ENCODE data around the gene SPCS2. TPM values are rescaled to one million over a fixed set of nuclear protein-coding genes. Genes with fewer than 3 reads are reported as not detected.

Gene SPCS2
- total RNA-seq, 1 donor from 2014 or later: 14.7 TPM

DNA sequence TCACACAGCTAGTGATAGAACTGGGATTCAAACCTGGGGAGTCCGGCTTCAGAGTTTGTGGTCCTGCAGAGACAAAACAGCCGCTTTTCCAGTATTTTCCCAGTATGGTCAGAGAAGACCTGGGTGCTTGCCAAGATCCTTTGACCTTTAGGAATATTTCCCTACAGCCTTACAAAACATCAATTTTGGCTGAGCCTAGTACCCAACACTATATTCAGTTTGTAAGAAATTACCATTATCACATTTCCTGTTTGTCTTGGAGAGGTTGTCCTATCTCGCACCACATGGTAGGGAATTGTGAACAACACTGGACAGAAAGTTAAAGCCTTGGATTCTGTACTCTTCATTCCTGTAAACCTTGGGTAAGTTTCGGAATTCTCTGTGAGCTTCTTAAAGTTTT is 29.0 kb downstream of the SPCS2 start:
- DNase-seq (ENCODE audit: low read depth) (no peak), FAIRE-seq (no peak)
- H3K36me3 ChIP-seq (ENCODE audit: control insufficient read depth, insufficient read depth, low read length): peaks cover 4% of the 10 kb centered on the region
- no peaks in the 10 kb centered on the region for H3K27me3 ChIP-seq (ENCODE audit: control insufficient read depth, insufficient read depth, low read length)
- H3K4me3 ChIP-seq (ENCODE audit: low read depth, low read length): no peak overlapping the region
- TF ChIP-seq, protein P1, sequence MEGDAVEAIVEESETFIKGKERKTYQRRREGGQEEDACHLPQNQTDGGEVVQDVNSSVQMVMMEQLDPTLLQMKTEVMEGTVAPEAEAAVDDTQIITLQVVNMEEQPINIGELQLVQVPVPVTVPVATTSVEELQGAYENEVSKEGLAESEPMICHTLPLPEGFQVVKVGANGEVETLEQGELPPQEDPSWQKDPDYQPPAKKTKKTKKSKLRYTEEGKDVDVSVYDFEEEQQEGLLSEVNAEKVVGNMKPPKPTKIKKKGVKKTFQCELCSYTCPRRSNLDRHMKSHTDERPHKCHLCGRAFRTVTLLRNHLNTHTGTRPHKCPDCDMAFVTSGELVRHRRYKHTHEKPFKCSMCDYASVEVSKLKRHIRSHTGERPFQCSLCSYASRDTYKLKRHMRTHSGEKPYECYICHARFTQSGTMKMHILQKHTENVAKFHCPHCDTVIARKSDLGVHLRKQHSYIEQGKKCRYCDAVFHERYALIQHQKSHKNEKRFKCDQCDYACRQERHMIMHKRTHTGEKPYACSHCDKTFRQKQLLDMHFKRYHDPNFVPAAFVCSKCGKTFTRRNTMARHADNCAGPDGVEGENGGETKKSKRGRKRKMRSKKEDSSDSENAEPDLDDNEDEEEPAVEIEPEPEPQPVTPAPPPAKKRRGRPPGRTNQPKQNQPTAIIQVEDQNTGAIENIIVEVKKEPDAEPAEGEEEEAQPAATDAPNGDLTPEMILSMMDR (IDR thresholded peaks at IDR 0.05; ENCODE audit: insufficient read depth, low read length, severe bottlenecking): no peak

DNA sequence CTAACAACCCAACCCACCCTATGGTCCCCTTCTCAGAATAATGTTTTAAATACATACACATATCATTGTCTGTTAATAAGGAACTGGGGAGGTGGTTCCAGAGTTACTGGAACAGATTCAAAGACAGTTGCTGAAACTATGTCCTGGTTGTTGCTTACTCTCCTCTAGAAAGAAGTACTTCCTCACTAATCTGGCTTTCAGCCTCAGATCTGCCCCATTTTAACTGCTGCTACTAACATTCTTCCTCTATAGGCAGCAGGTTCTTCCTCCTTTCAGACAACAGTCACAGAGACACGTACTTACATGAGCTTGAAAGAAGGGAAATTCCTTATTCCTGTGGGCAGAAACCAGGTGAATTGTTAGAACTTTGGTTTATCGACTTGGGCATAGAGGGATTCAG is 31.6 kb downstream of the SPCS2 start:
- Histone ChIP-seq H3K27me3 (ENCODE audit: control insufficient read depth, insufficient read depth, low read length) (no peaks in the 10 kb centered on the region), H3K4me3 (ENCODE audit: low read depth, low read length) (no peak overlapping the region), H3K36me3 (ENCODE audit: control insufficient read depth, insufficient read depth, low read length) (peaks cover 2% of the 10 kb centered on the region)
- TF ChIP-seq, protein P1 (IDR thresholded peaks at IDR 0.05; ENCODE audit: insufficient read depth, low read length, severe bottlenecking): no peak
- no peak for FAIRE-seq
- no peak for DNase-seq (ENCODE audit: low read depth)

DNA sequence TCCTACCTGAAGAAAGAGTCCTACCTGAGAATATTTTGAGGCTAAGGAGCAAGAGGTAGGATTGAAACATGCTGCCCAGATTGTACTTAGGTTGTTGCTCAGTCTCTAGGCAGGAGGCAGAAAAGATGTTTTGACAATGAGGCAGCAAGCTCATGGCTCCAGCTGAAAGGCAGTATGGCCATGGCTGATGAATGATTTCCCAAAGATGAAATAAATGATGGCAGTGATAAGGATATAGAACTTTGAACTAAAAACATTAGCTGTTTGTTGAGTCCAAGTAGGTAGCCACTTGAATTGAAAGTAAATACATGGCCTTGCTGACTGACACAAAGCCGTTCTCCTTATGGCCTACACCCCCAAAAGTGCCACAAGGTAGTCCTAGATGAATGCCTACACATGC is 32.8 kb downstream of the SPCS2 start:
- TF ChIP-seq, protein P1 (IDR thresholded peaks at IDR 0.05; ENCODE audit: insufficient read depth, low read length, severe bottlenecking): no peak
- peaks cover 2% of the 10 kb centered on the region for H3K36me3 ChIP-seq (ENCODE audit: control insufficient read depth, insufficient read depth, low read length)
- DNase-seq (ENCODE audit: low read depth) (no peak), FAIRE-seq (no peak)
- H3K4me3 ChIP-seq (ENCODE audit: low read depth, low read length): no peak overlapping the region
- no peaks in the 10 kb centered on the region for H3K27me3 ChIP-seq (ENCODE audit: control insufficient read depth, insufficient read depth, low read length)

DNA sequence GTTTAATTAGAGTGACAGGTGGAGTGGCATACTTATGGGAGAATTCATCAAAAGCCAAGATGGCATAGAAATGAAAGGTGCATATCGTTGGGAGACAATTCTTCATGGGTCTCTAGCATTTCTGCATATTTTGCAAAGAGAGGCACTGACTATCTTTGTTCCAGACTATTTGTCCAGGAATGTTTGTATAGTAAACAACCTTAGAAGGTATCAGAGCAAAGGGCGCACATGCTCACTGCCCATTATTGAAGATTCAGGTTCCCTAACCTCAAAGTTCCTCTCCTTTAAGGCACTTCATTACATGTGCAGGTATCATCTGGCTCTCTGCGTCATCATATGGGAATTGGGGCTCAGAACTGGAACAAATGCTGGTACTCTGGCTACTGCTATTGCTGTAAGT is 35.0 kb downstream of the SPCS2 start:
- Histone ChIP-seq H3K36me3 (ENCODE audit: control insufficient read depth, insufficient read depth, low read length) (peaks cover 2% of the 10 kb centered on the region), H3K27me3 (ENCODE audit: control insufficient read depth, insufficient read depth, low read length) (no peaks in the 10 kb centered on the region), H3K4me3 (ENCODE audit: low read depth, low read length) (no peak overlapping the region)
- DNase-seq (ENCODE audit: low read depth) (no peak), FAIRE-seq (no peak)
- TF ChIP-seq, protein P1 (IDR thresholded peaks at IDR 0.05; ENCODE audit: insufficient read depth, low read length, severe bottlenecking): no peak

DNA sequence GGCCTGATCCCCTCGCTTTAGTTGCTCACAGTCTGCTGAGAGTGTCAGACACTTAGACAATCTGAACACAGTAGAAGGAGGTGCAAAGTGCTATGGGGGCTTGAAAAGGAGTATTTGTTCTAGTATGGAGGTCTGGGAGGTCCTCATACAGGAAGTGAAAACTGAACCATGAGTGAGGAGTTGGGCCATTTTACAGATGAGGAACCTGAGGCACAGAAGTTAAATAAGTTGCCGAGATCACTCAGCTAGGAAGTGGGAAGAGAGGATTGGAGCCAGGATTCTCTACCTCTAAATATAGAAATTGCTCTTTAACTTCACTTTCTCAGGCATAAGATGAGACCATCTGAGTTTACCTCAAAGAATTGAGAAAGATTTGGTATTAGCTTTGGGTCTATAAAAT is 35.7 kb downstream of the SPCS2 start:
- FAIRE-seq: no peak

More for the DNA sequence above, 35.7 kb downstream of the SPCS2 start:
- DNase-seq (ENCODE audit: low read depth): no peak
- TF ChIP-seq, protein P1 (IDR thresholded peaks at IDR 0.05; ENCODE audit: insufficient read depth, low read length, severe bottlenecking): no peak
- no peaks in the 10 kb centered on the region for H3K27me3 ChIP-seq (ENCODE audit: control insufficient read depth, insufficient read depth, low read length)
- peaks cover 2% of the 10 kb centered on the region for H3K36me3 ChIP-seq (ENCODE audit: control insufficient read depth, insufficient read depth, low read length)
- H3K4me3 ChIP-seq (ENCODE audit: low read depth, low read length): no peak overlapping the region

Measured in bronchial epithelial cell (primary cell).